Activated CD4-positive, alpha-beta T cell treated with anti-CD3 and anti-CD28 coated beads for 4 hours (primary cell): ENCODE results near the gene CABP2.
"Not testable (repeated sequence)": the region's sequence is repeated elsewhere in the genome, so short reads cannot be mapped to it uniquely, and the experiment has no call there.

Source experiments
- DNase-seq, 2 donors: peaks; one replicate each; pipeline ENCODE4 v3.0.0-alpha.2; 2020

Gene CABP2

GRCh38 chr11:67522844-67523555 is at the start of gene CABP2:
Gene CABP2, minus strand, starts transcription at chr11:67523446. Its CDS starts 120 bp downstream, at chr11:67523326.
- no peak for DNase-seq

- peak; percentile 19 to 29 for DNase-seq
Observed at GRCh38 chr11:67572747-67573419, 49.6 kb upstream of the CABP2 start.

DNA sequence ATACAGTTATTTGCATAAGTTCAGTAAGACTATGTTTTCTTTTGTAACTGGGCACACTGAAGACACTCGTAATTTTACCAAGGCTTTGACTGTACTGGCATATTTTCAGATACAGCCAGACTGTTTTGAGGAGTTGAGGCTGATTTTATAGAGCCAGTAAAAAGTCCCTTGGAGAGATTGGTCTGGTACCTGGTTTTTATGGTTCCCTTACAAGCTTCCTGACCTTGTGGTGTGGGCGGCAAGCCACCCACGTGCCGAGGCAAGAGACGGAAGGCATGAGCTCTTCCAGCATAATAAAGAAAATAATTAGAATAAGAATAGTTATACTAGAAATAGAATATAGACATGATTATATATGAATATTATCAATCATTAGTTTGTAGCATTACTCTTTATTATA is 49.1 kb upstream of the CABP2 start:
- no peak for DNase-seq

DNA sequence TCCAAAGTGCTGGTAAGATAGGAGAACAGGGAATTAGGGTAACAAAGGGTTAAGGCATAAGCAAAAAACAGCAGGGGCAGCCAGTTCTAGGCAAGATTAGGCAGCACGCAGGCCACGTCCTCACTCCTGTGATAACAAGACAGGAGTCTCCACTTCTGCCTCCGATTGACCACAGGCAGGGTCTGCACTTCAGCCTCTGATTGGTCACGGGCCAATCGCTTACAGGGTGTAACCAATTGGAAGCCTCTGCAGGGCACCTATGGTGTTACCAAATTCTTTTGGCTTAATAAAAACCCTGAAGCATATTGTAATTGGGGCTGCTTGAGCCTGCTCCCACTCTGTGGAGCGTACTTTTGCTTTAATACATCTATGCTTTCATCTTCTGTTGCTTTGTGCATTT is 48.2 kb upstream of the CABP2 start:
- no peak for DNase-seq

DNA sequence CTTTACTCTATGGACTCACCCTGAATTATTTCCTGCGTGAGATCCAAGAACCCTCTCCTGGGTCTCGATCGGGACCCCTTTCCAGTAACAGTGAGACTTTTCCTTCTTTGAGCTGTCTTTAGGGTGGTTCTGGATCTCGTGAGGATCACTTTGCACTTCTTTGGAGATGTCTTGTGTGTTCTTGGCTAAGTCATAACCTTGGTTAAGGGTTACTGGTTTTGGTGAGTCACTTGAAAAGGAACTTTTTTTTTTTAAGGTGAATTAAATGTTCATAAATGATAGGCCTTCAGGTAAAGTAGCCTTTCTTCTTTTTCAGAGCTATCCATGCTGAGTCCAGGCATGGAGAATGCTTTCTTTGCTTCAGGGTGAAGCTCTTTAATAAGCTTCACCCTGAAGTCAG is 41.0 kb upstream of the CABP2 start:
- no peak for DNase-seq

- not testable (repeated sequence) for DNase-seq
Observed at GRCh38 chr11:67563705-67564114, 40.5 kb upstream of the CABP2 start.

- DNase-seq = no peak
Observed at GRCh38 chr11:67562963-67563704, 39.9 kb upstream of the CABP2 start.

DNA sequence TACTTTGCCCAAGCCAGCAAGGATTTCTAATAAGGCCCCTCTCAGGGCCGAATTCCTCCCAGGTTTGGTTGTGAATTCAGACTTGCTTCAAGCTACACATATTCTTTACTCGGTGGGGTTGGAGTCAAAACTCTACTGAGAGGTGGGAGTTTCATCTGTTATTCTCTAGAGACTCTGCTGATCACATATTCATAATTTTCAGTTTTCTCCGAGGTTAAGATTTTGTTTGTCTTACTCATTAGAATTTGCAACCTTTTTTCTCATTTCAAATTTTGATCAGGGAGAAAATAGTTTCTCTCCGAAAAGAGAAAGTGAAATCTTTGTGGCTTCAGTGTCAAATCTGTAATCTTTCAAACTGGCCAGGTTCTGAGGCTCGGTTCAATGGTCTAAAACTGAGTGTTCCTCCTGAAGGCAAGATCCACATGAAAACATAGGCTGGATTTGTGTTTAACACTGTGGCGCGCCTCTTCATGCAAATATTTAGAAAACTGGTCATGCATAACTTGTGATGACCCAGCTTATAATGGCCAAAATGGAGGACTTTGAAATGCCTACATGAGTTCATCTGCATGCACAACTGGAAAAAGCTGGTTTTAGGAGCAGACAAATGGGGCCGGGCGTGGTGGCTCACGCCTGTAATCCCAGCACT is 38.8 kb upstream of the CABP2 start:
- DNase-seq = no peak

- DNase-seq = no peak
Observed at GRCh38 chr11:67558084-67558772, 35.0 kb upstream of the CABP2 start.

DNA sequence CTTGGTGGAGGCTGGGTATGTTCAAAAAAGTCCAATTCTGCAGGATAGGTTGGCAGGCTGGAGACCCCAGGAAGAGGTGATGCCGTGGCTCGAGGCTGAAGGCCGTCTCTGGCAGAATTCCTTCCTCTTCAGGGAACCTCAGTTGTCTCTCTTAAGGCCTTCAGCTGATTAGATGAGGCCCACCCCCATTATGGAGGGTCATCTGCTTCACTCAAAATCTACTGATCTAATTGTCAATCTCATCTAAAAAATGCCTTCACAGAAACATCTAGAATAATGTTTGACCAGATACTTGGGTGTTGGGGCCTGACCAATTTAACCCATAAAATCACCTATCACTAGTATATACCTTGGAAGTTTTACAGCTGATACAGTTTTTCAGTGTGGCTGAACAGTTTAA is 33.0 kb upstream of the CABP2 start:
- DNase-seq = no peak

DNA sequence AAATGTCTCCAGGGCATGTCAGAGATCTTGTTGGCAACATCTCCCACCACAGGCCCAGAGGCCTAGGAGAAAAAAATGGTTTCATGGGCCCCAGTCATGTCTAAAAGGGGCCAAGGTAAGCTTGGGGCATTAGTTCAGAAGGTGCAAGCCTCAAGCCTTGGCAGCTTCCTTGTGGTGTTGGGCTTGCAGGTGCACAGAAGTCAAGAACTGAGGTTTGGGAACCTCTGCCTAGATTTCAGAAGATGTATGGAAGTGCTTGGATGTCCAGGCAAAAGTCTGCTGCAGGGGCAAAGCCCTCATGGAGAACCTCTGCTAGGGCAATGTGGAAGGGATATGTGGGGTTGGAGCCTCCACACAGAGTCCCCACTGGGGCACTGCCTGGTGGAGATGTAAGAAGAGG is 28.5 kb upstream of the CABP2 start:
- DNase-seq = not testable (repeated sequence)

DNA sequence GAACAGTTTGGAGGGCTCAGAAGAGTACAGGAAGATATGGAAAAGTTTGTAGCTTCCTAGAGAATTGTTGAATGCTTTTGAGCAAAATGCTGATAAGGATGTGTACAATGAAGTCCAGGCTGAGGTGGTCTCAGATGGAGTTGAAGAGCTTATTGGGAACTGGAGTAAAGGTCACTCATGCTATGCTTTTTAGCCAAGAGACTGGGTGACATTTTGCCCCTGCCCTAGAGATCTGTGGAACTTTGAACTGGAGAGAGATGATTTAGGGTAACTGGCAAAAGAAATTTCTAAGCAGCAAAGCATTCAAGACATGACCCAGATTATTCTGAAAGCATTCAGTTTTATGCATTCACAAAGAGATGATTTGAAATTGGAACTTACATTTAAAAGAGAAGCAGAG is 27.9 kb upstream of the CABP2 start:
- no peak for DNase-seq

GRCh38 chr11:67548555-67549110 is 25.4 kb upstream of the CABP2 start:
- DNase-seq = no peak

DNA sequence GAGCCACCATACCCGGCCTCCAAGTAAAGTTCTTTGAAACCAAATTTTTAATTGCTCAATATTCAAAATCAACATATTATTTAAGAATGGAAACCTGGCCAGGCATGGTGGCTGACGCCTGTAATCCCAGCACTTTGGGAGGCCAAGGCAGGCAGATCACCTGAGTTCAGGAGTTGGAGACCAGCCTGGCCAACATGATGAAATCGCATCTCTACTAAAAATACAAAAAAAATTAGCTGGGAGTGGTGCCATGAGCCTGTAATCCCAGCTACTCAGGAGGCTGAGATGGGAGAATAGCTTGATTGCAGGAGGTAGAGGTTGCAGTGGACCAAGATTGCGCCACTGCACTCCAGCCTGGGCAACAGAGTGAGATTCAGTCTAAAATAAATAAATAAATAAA is 24.9 kb upstream of the CABP2 start:
- DNase-seq = not testable (repeated sequence)

DNA sequence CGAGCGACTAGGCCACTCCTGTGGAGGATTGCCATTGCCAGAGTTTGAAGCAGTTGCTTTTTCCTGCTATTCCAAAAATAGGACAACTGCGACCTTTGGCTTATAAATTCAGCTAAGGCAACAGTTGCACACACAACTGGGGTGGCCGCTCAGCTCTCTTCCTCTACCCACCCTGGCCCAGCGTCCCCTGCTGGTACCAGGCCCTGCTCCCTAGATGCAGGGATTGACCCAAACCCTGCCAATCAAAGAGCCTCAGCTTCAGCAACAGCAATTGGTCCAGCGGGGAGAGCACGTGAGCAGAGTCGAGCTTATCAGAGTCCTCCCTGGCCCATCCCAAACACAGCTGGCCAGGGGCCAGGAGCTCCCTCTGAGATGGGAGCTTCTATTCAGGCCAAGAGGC is 22.0 kb upstream of the CABP2 start:
- no peak for DNase-seq

DNA sequence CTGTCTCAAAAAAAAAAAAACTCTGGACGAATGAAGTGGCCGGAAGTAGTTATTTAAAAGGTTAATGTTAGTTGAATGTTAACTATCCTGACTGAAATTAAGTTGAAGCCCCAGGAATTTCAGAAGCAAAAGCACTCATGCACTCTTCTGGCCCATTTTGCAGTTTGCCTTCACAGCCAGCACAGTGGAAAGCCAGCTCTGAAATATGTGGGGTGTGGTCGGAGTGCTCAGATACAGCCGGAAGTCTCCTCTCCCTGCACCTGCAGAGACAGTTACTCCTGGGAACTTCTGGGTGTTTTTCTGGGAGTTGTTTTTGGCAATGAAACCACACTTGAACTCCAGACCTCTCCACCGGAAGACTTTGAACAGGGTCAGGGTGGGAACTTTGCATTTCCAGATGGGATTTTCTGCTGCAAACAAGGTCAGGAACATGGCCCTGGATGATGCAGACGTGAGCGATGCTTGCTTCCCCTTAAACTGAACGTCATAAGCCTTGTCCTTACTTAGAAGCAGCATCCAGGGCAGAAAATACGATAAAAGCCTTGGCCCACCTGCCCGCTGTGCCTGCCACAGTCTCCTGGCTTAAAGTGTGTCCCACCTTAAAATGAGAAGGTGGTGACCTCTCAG is 21.5 kb upstream of the CABP2 start:
- DNase-seq = no peak

DNA sequence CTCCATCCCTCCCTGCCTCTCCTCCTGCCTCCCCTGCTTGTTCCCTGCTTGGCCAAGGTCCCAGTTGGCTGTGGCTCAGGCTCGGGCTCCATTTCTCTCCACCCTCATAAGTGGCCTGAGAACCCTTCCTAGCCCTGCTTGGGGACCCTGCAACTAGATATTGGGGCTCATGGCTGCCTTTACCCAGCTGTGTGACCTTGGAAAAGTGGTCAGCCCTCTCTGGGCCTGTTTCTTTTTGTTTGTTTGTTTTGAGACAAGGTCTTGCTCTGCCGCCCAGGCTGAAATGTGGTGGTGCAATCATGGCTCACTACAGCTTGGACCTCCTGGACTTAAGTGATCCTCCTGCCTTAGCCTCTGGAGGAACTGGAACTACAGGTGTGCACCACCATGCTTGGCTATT is 20.3 kb upstream of the CABP2 start:
- DNase-seq = no peak

GRCh38 chr11:67542971-67543370 is 19.7 kb upstream of the CABP2 start:
- DNase-seq = no peak

DNA sequence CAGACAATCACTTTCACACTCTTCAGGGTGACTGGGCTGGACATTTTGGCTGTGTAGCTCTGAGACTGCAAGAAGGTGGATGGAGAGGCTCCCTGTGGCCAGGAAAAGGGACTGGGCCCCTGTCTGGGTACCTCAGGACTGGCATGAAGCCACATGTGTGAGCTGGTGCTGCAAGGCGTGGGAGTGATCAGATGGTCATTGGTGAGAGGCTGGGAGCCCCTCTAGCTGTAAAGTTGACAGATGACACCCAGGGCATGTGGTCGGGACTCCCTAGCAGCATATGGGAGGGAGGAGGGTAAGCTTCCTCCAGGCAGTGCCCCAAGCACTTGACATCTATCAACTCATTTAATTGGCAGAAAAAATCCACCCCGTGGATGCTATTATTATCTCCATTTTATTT is 18.9 kb upstream of the CABP2 start:
- DNase-seq = no peak

DNA sequence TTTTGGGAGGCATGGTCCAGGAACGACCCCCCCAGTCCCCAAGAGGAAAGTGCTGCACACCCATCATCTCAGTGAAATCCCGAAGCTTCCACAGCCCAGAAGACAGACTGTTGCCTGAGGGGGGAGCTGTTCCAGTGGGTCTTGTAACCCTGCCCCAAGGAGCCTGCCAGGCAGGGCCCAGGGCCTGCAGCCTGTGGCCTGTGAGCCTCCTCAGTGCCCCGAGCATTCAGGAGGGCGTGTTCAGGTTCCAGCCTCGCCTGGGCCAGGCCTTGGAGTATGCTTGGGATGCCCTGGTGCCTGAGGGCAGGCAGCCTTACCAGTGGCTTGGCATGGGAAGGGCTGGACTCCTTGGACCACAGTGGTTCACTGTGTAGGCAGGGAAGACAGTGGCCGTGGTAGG is 18.0 kb upstream of the CABP2 start:
- DNase-seq = no peak

GRCh38 chr11:67539550-67539949 is 16.3 kb upstream of the CABP2 start:
- no peak for DNase-seq
